Activated T-cell treated with anti-CD3 and anti-CD28 coated beads, Interleukin-2, amount 50 U/mL, for 72 hours (primary cell): Measurements from ENCODE around the gene DOCK6. TPM values are rescaled to one million over a fixed set of nuclear protein-coding genes. Genes with fewer than 3 reads are reported as not detected.

Experiments used
- ATAC-seq, 2 donors: fragments of 150-1000 bp; cut with Tn5 transposase; replicated peaks in 1 of 2; 2 replicates each; pipeline ENCODE4 v1.10.0; 2021; ENCODE audit warnings: moderate library complexity in 2 of 2, mild to moderate bottlenecking in 1 of 2
- DNase-seq, 2 donors: peaks; one replicate each; pipeline ENCODE4 v3.0.0; 2021 to 2022; ENCODE audit warnings: mixed read lengths in 1 of 2
- H3K27ac Mint-ChIP-seq: one replicate; pipeline ENCODE4 v1.8.0; 2022; ENCODE audit warnings: mild to moderate bottlenecking, moderate library complexity, mixed read lengths
- H3K27me3 Mint-ChIP-seq: one replicate; pipeline ENCODE4 v1.8.0; 2022; ENCODE audit warnings: low read depth, mixed read lengths
- H3K36me3 Mint-ChIP-seq, 2 donors: one replicate each; pipeline ENCODE4 v1.8.0; 2022; ENCODE audit warnings: mixed read lengths in 2 of 2, mild to moderate bottlenecking in 1 of 2; ENCODE audit not compliant: insufficient read depth in 2 of 2
- H3K4me1 Mint-ChIP-seq: one replicate; pipeline ENCODE4 v1.8.0; 2022; ENCODE audit warnings: low read depth, mixed read lengths
- H3K4me3 Mint-ChIP-seq, 2 donors: one replicate each; pipeline ENCODE4 v1.8.0; 2022; ENCODE audit warnings: mild to moderate bottlenecking in 2 of 2, mixed read lengths in 2 of 2, moderate library complexity in 2 of 2
- H3K9me3 Mint-ChIP-seq, 2 donors: one replicate each; pipeline ENCODE4 v1.8.0; 2022; ENCODE audit warnings: mixed read lengths in 2 of 2
- total RNA-seq, 2 donors: library from RNA; stranded (reverse); gene quantifications; one replicate each; pipeline ENCODE4 v1.2.3, GENCODE V29; 2022

DOCK6 gene
- total RNA-seq, 2 donors from 2014 or later, result 8.4 to 9.1 TPM

DNA sequence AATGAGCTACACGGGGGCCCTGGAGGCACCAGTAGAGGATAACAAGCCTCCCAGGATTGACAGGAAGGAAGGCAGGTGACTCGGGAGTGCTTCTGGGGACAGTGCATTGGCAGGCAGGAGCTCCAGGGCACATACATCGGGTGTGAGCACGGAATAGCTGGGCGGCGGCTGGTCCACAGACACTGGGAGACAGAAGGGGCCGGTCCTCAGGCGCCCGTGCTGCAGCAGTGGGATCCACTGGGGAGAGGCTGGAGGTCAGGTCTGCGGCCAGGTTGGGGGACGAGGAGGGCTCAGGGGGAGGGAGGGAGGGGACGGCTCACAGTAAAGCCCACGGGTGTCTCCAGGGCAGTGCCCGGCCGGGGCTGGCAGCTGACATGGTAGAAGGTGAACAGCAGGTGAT is 25.0 kb downstream of the DOCK6 start:
- Mint-ChIP-seq H3K9me3 (peaks cover 2 to 5% of the 10 kb centered on the region in 2 donors), H3K27me3 (no peaks in the 10 kb centered on the region), H3K36me3 (no peaks in the 10 kb centered on the region), H3K27ac (no peak overlapping the region), H3K4me1 (no peaks in the 10 kb centered on the region), H3K4me3 (no peak overlapping the region)
- DNase-seq, result no peak
- no peak for ATAC-seq

- Mint-ChIP-seq H3K27ac (no peak overlapping the region), H3K4me1 (no peaks in the 10 kb centered on the region), H3K27me3 (no peaks in the 10 kb centered on the region), H3K4me3 (no peak overlapping the region), H3K9me3 (peaks cover 2 to 5% of the 10 kb centered on the region in 2 donors), H3K36me3 (no peaks in the 10 kb centered on the region)
- ATAC-seq (no peak), DNase-seq (no peak)
Observed at GRCh38 chr19:11236324-11237301, 25.7 kb downstream of the DOCK6 start.

GRCh38 chr19:11234486-11235075 is 27.7 kb downstream of the DOCK6 start:
- H3K36me3 Mint-ChIP-seq, result no peaks in the 10 kb centered on the region
- H3K9me3 Mint-ChIP-seq, result peaks cover 2 to 5% of the 10 kb centered on the region in 2 donors
- DNase-seq (no peak), ATAC-seq (no peak)
- H3K27me3 Mint-ChIP-seq, result no peaks in the 10 kb centered on the region
- H3K4me1 Mint-ChIP-seq, result no peaks in the 10 kb centered on the region
- H3K4me3 Mint-ChIP-seq, result no peak overlapping the region
- H3K27ac Mint-ChIP-seq, result no peak overlapping the region

- ATAC-seq (no peak), DNase-seq (no peak)
- H3K4me3 Mint-ChIP-seq, result no peak overlapping the region
- no peaks in the 10 kb centered on the region for H3K4me1 Mint-ChIP-seq
- H3K9me3 Mint-ChIP-seq, result no peaks in the 10 kb centered on the region
- H3K27me3 Mint-ChIP-seq, result no peaks in the 10 kb centered on the region
- H3K36me3 Mint-ChIP-seq, result no peaks in the 10 kb centered on the region
- H3K27ac Mint-ChIP-seq, result no peak overlapping the region
Observed at GRCh38 chr19:11233073-11233472, 29.3 kb downstream of the DOCK6 start.

DNA sequence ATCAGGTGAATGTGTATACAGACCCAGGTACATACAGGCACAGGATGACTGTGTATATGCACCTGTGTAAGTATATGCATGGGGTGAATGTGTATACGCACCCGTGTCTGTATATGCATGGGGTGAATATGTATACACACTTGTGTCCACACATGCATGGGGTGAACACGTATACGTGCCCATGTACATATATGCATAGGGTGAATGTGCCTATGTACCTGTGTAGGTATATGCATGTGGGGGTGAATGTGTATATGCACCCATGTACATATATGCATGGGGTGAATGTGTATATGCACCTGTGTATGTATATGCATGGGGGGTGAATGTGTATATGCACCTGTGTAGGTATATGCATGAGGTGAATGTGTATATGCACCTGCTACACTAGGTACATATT is 29.8 kb downstream of the DOCK6 start:
- no peak for ATAC-seq
- no peaks in the 10 kb centered on the region for H3K4me1 Mint-ChIP-seq

GRCh38 chr19:11230621-11231386 is 31.5 kb downstream of the DOCK6 start:
- H3K9me3 Mint-ChIP-seq, result no peaks in the 10 kb centered on the region
- DNase-seq (no peak), ATAC-seq (no peak)
- no peaks in the 10 kb centered on the region for H3K27me3 Mint-ChIP-seq
- no peak overlapping the region for H3K4me3 Mint-ChIP-seq
- no peaks in the 10 kb centered on the region for H3K4me1 Mint-ChIP-seq
- no peaks in the 10 kb centered on the region for H3K36me3 Mint-ChIP-seq
- no peak overlapping the region for H3K27ac Mint-ChIP-seq

More for the DNA sequence above, 29.8 kb downstream of the DOCK6 start:
- DNase-seq, result no peak
- no peaks in the 10 kb centered on the region for H3K9me3 Mint-ChIP-seq
- H3K36me3 Mint-ChIP-seq, result no peaks in the 10 kb centered on the region
- H3K27me3 Mint-ChIP-seq, result no peaks in the 10 kb centered on the region
- H3K27ac Mint-ChIP-seq, result no peak overlapping the region
- no peak overlapping the region for H3K4me3 Mint-ChIP-seq

GRCh38 chr19:11227195-11227886 is 35.0 kb downstream of the DOCK6 start:
- Mint-ChIP-seq H3K4me3 (no peak overlapping the region), H3K27ac (no peak overlapping the region), H3K27me3 (no peaks in the 10 kb centered on the region), H3K9me3 (no peaks in the 10 kb centered on the region), H3K4me1 (no peaks in the 10 kb centered on the region), H3K36me3 (no peaks in the 10 kb centered on the region)
- ATAC-seq, result no peak
- DNase-seq, result peak in 1 of 2 donors; percentile 10

- H3K4me1 Mint-ChIP-seq, result no peaks in the 10 kb centered on the region
- ATAC-seq (no peak), DNase-seq (no peak)
- H3K9me3 Mint-ChIP-seq, result peaks cover under 1% of the 10 kb centered on the region in 2 donors
- H3K4me3 Mint-ChIP-seq, result no peak overlapping the region
- peaks cover under 1% of the 10 kb centered on the region in 2 donors for H3K36me3 Mint-ChIP-seq
- no peaks in the 10 kb centered on the region for H3K27me3 Mint-ChIP-seq
- no peak overlapping the region for H3K27ac Mint-ChIP-seq
Observed at GRCh38 chr19:11226716-11227166, 35.6 kb downstream of the DOCK6 start.

DNA sequence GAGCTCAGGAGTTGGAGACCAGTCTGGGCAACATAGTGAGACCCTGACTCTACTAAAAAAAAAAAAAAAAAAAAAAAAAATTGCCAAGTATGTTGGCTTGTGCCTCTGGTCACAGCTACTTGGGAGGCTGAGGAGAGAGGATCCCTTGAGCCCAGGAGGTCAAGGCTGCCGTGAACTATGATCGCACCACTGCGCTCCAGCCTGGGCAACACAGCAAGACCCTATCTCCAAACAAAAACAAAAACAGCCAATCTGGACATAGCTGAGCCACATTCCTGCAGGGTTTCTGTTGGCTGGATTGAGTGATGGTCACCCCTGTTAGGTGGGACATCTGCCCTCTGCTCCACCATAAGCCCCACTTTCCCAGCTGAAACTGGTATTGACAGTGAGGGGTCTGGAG is 36.5 kb downstream of the DOCK6 start:
- Mint-ChIP-seq H3K27me3 (no peaks in the 10 kb centered on the region), H3K27ac (no peak overlapping the region), H3K9me3 (peaks cover 5 to 6% of the 10 kb centered on the region in 2 donors), H3K36me3 (peaks cover 5 to 6% of the 10 kb centered on the region in 2 donors), H3K4me1 (no peaks in the 10 kb centered on the region), H3K4me3 (no peak overlapping the region)
- DNase-seq, result no peak
- no peak for ATAC-seq

DNA sequence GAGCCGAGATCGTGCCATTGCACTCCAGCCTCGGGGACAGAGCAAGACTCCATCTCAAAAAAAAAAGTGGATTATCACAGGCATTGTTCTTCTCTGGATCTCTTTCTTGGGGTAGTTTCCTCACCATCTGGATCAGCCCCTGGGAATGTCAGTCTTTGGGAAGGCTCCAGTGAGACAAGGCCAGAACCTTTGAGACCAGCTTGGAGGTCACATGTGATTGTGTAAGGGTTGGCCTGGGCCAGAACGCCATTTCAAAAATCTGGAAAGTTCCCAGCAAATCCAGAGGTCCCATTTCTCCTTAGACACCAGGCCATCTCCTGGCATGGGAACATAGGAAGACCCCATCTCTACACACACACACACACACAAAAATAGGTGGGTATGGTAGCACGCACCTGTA is 37.2 kb downstream of the DOCK6 start:
- Mint-ChIP-seq H3K36me3 (peaks cover 8% of the 10 kb centered on the region in 2 donors), H3K27me3 (no peaks in the 10 kb centered on the region), H3K4me1 (no peaks in the 10 kb centered on the region), H3K27ac (no peak overlapping the region), H3K4me3 (no peak overlapping the region), H3K9me3 (peaks cover 9 to 10% of the 10 kb centered on the region in 2 donors)
- ATAC-seq, result no peak
- no peak for DNase-seq

DNA sequence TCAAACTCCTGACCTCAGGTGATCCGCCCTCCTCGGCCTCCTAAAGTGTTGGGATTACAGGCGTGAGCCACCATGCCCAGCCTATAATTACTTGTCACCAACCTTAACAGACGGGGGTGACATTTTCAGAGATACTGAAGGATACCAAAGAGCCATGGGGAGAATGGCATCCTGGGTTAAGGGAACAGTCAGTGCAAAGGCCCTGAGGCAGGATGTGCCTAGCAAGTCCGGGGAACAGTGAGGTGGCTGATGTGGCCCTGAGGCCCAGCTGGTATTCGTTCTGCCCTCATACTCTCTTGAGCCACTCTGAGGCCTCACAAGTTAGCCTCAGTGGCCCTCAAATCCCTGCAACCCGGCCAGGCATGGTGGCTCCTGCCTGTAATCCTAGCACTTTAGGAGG is 37.9 kb downstream of the DOCK6 start:
- DNase-seq, result no peak
- H3K36me3 Mint-ChIP-seq, result peaks cover 8% of the 10 kb centered on the region in 2 donors
- no peak for ATAC-seq
- H3K27ac Mint-ChIP-seq, result no peak overlapping the region
- no peaks in the 10 kb centered on the region for H3K27me3 Mint-ChIP-seq
- no peaks in the 10 kb centered on the region for H3K4me1 Mint-ChIP-seq
- H3K9me3 Mint-ChIP-seq, result peaks cover 10% of the 10 kb centered on the region in 2 donors
- H3K4me3 Mint-ChIP-seq, result no peak overlapping the region

DNA sequence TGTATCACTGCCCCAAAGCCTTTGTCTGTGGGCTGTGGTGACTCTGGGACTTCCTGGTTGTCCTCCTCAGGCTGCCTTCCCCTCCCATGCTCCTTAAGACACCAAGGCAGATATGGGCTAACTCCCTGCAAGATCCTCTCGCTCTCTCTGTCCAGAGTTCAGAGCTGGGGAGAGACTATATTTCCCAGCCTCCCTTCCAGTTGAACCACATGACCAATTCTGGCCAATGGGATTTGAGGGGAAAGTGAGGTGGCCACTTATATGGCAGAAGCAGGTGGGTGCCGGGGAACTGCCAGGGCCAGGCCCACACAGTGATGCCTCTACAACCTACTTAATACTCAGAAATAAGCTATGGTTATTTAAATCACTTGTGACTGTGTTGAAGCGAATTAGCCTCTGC is 39.1 kb downstream of the DOCK6 start:
- H3K4me3 Mint-ChIP-seq, result no peak overlapping the region
- no peak for ATAC-seq
- H3K4me1 Mint-ChIP-seq, result no peaks in the 10 kb centered on the region
- DNase-seq, result no peak
- H3K27ac Mint-ChIP-seq, result no peak overlapping the region
- no peaks in the 10 kb centered on the region for H3K27me3 Mint-ChIP-seq
- H3K36me3 Mint-ChIP-seq, result peaks cover 8% of the 10 kb centered on the region in 2 donors
- H3K9me3 Mint-ChIP-seq, result peaks cover 10% of the 10 kb centered on the region in 2 donors
